Lower leg skin (tissue), 4 donors: ENCODE data around the gene PRKCZ. TPM values are rescaled to one million over a fixed set of nuclear protein-coding genes. Genes with fewer than 3 reads are reported as not detected.

Source experiments
- DNase-seq, 2 donors: peaks; one replicate each; pipeline ENCODE4 v3.0.0-alpha.2; 2019; ENCODE audit warnings: low spot score in 2 of 2
- H3K4me3 ChIP-seq: fragments of 200-600 bp; sonication (generic); 2 replicates; pipeline ENCODE4 v1.5.1; 2017; ENCODE audit warnings: mild to moderate bottlenecking, low read depth; ENCODE audit not compliant: poor library complexity, severe bottlenecking
- POLR2A ChIP-seq, 2 donors: fragments of 450-650 bp; IDR thresholded peaks; one replicate each; pipeline ENCODE4 v1.6.1; 2016 to 2017; ENCODE audit warnings: antibody characterized with exemption in 2 of 2, mild to moderate bottlenecking in 1 of 2, moderate library complexity in 1 of 2
- WGBS, 2 donors: methylation state at CpG; one replicate each; pipeline ENCODE4 v1.1.5; 2018; 5-methylcytosine and 5-hydroxymethylcytosine counted together
- intact Hi-C: fragments of 100-400 bp; cut with DNase I; formaldehyde crosslinking; loops from one replicate; pipeline ENCODE4 v1.15.0; 2023; ENCODE audit warnings: low total_unique reads
- total RNA-seq, 4 donors: library from RNA; depleted of rRNA; stranded (reverse); fragments of >200 nt; gene quantifications; one replicate each; pipeline ENCODE4 v1.1.0, GENCODE V29; 2016
- TF ChIP-seq, protein P1 (sequence below), 3 donors: fragments of 450-650 bp; IDR thresholded peaks; one replicate each; pipeline ENCODE4 v1.5.1; 2016; ENCODE audit warnings: antibody characterized with exemption in 3 of 3, mild to moderate bottlenecking in 3 of 3, moderate library complexity in 2 of 3

PRKCZ gene
- total RNA-seq, 4 donors from 2014 or later: 25.9 to 32.2 (median 26.8) TPM

DNA sequence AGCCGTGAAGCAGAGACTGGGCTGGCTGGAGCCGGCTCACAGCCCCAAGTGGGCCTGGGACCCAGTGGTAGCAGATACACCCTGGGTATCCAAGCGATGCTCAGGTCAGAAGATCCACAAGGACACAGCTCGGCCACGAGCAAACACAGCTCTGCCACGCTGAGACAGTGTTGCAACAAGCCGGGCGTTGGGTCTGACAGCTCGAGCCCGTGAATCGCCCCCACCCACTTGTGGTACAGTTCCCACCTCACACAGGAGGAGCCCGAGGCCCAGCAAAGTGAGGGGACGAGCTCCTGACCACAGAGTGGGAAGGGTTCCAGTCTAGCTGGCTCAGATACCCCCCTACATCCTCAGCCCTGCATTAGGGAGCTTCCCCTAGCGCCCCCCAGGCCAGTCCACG, 8.9 kb upstream of the PRKCZ start:
- 74 to 84% methylated on average over 14 to 15 of the region's 15 CpGs for WGBS, 2 donors
- no peak overlapping the region for H3K4me3 ChIP-seq
- TF ChIP-seq, protein P1, sequence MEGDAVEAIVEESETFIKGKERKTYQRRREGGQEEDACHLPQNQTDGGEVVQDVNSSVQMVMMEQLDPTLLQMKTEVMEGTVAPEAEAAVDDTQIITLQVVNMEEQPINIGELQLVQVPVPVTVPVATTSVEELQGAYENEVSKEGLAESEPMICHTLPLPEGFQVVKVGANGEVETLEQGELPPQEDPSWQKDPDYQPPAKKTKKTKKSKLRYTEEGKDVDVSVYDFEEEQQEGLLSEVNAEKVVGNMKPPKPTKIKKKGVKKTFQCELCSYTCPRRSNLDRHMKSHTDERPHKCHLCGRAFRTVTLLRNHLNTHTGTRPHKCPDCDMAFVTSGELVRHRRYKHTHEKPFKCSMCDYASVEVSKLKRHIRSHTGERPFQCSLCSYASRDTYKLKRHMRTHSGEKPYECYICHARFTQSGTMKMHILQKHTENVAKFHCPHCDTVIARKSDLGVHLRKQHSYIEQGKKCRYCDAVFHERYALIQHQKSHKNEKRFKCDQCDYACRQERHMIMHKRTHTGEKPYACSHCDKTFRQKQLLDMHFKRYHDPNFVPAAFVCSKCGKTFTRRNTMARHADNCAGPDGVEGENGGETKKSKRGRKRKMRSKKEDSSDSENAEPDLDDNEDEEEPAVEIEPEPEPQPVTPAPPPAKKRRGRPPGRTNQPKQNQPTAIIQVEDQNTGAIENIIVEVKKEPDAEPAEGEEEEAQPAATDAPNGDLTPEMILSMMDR (IDR thresholded peaks at IDR 0.05): no peak
- TF ChIP-seq POLR2A (IDR thresholded peaks at IDR 0.05): no peak
- DNase-seq: no peak
- intact Hi-C loops: no loop called here

DNA sequence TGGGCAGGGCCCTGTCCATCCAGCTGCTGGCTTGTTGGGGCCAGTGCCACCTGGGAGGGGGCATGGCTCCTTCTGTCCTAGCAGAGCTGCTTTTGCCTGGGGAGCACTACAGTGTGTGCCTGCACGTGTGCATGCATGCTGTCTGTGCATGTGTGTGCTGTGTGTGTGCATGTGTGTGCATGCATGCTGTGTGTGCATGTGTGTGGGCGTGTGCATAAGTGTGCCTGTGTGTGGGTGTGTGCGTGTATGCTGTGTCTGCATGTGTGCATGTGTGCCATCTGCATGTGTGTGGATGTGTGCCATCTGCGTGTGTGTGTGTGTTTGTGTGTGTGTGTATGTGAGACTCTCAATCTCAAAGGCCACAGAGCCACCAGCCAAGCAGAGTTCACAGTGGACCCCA, 8.3 kb upstream of the PRKCZ start:
- 64 to 78% methylated on average over 4 of the region's 4 CpGs for WGBS, 2 donors
- DNase-seq: no peak
- no peak overlapping the region for H3K4me3 ChIP-seq
- intact Hi-C loops: no loop called here
- TF ChIP-seq POLR2A (IDR thresholded peaks at IDR 0.05): no peak
- TF ChIP-seq, protein P1 (IDR thresholded peaks at IDR 0.05): no peak

DNA sequence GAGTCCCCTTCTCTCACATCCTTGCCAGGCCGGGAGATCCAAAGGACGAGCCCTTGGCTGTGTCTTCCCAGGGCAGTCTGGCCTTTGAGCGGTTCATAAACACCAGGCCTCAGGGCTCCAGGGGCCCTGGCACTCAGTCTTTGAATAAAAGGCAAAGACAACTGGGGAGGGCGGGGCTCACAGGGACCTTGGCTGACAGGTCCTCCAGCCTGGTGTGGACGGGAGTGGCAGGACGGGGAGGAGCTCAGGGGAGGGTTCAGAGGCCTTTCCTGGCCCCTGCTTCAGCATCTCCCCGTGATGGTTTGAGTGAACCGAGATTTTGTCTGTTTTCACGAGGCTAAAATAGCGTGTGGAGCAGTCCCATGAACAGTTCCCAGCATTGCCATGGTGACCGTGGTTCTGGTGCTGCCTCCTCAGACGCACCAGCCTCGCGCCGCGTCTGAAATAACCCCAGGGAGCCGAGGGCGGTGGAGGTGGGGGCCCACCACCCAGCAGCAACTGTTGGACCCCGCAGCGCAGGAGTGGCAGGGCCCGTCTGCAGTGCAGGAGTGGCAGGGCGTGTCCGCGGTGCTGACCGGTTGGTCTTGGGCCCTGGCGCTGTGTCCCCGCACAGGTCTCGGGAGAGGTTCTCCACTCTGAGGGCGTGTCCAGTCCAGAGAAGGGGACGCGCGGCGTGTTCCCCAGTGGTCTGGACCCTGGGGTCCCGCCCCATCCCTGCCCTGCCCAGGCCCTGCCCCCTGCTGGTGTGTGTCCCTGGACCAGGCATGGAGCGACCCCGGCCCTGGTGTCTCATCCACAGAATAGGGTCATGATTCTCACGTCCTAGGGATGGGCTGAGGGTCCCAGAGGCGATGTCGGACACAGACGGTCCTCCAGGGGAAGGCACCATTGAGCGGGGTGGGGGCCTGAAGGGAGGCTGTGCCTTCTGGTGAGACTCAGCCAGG, 7.1 kb upstream of the PRKCZ start:
- no peak for TF ChIP-seq POLR2A (IDR thresholded peaks at IDR 0.05)
- TF ChIP-seq, protein P1 (IDR thresholded peaks at IDR 0.05): no peak
- no peak overlapping the region for H3K4me3 ChIP-seq
- WGBS, 2 donors: 66 to 73% methylated on average over 35 to 39 of the region's 41 CpGs
- DNase-seq: no peak
- intact Hi-C loops: no loop called here

DNA sequence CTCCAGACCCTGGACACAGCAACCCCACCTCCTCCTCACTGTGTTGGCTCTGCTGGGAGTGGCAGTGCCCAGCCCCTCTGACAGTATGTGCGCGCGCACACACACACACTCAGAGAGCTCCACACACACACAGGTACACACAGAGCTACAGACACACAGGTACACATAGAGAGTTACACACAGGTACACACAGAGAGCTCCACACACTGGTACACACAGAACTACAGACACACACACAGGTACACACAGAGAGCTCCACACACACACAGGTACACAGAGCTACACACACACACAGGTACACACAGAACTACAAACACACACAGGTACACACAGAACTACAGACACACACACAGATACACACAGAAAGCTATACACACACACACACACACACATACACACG, 6.3 kb upstream of the PRKCZ start:
- no peak for DNase-seq
- WGBS, 2 donors: 91 to 96% methylated on average over 4 of the region's 4 CpGs
- intact Hi-C loops: no loop called here
- TF ChIP-seq, protein P1 (IDR thresholded peaks at IDR 0.05): no peak
- TF ChIP-seq POLR2A (IDR thresholded peaks at IDR 0.05): no peak
- no peak overlapping the region for H3K4me3 ChIP-seq

DNA sequence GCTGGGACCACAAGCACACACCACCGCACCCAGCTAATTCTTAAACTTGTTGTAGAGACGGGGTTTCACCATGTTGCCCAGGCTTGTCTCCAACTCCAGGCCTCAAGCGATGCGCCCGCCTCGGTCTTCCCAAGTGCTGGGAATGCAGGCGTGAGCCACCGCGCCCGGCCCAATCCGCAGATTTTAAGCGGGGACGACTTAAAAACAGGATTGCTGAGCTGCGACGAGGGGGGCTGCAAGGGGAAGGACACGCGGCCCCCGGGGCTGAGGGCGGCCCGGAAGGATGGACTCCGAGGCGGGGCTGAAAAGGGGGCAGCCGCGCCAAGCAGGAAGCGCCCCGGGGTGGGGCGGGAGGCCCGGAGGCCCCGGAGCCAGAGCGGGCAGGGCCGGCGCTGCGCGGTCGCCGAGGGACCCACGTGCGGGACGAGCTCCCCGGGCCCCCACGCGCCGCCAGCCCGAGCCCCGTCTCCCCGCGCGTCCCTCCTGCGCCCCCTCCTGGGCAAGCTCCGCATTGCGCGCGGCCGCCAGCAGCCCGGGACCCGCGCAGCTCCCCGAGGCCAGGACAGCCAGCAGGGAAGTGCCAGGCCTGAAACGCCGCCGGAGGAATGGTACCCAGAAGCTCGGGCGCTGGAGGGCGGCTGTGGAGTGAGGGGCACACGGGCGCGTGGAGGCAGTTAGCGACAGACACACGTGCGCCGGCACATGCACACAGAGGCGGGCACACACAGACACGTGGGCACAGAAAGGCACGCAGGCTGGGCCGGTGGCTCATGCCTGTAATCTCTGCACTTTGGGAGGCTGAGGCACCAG, 5.5 kb upstream of the PRKCZ start:
- peak in 1 of 2 donors; percentile 93 for DNase-seq
- intact Hi-C loops: loop anchor here (5.0 kb wide), 1 partner anchor 87 kb away; no protein-coding TSS in a partner anchor
- TF ChIP-seq POLR2A (IDR thresholded peaks at IDR 0.05): no peak
- TF ChIP-seq, protein P1 (IDR thresholded peaks at IDR 0.05): no peak
- WGBS, 2 donors: 7 to 11% methylated on average over 31 to 45 of the region's 75 CpGs
- no peak overlapping the region for H3K4me3 ChIP-seq
